HepG2 (cell line): ENCODE results near the gene ST6GALNAC4. TPM values are rescaled to one million over a fixed set of nuclear protein-coding genes. Genes with fewer than 3 reads are reported as not detected.

Source experiments
- ARID2 ChIP-seq: sonication (generic); formaldehyde crosslinking; IDR thresholded peaks from 2 replicates; pipeline ENCODE4 v1.8.1; 2022; ENCODE audit warnings: mild to moderate bottlenecking, missing genetic modification reagents, borderline replicate concordance
- ERF ChIP-seq: IDR thresholded peaks from 2 replicates; pipeline ENCODE4 v1.6.1; 2018; ENCODE audit warnings: missing biosample characterization, missing genetic modification reagents
- GLI4 ChIP-seq: sonication (generic); formaldehyde crosslinking; IDR thresholded peaks from 2 replicates; pipeline ENCODE4 v1.5.1; 2020; ENCODE audit warnings: missing genetic modification reagents, mild to moderate bottlenecking, moderate library complexity, borderline replicate concordance
- GTF2F1 ChIP-seq: fragments of 150-350 bp; IDR thresholded peaks from 2 replicates; pipeline ENCODE4 v1.6.1; 2014; ENCODE audit warnings: low read length
- KLF6 ChIP-seq: IDR thresholded peaks from 2 replicates; pipeline ENCODE4 v1.8.0; 2016; ENCODE audit warnings: missing biosample characterization, missing genetic modification reagents
- MTF1 ChIP-seq: sonication (generic); formaldehyde crosslinking; IDR thresholded peaks from 2 replicates; pipeline ENCODE4 v1.5.0; 2020; ENCODE audit warnings: missing genetic modification reagents
- NFE2L1 ChIP-seq: sonication (generic); formaldehyde crosslinking; IDR thresholded peaks from 2 replicates; pipeline ENCODE4 v1.4.0; 2020; ENCODE audit warnings: missing genetic modification reagents, mild to moderate bottlenecking, borderline replicate concordance
- NFIC ChIP-seq: IDR thresholded peaks from 2 replicates; pipeline ENCODE4 v1.6.1; 2012; ENCODE audit warnings: mild to moderate bottlenecking, low read length, inconsistent platforms
- PRMT3 ChIP-seq: sonication (generic); formaldehyde crosslinking; IDR thresholded peaks from 2 replicates; pipeline ENCODE4 v1.8.1; 2022; ENCODE audit warnings: low read depth, mild to moderate bottlenecking, moderate library complexity, missing genetic modification reagents, borderline replicate concordance
- SSRP1 ChIP-seq: IDR thresholded peaks from 2 replicates; pipeline ENCODE4 v1.6.1; 2016; ENCODE audit warnings: control low read depth
- THAP9 ChIP-seq: sonication (generic); formaldehyde crosslinking; IDR thresholded peaks from 2 replicates; pipeline ENCODE4; 2020; ENCODE audit warnings: missing genetic modification reagents, mild to moderate bottlenecking, borderline replicate concordance
- TMF1 ChIP-seq: sonication (generic); formaldehyde crosslinking; IDR thresholded peaks from 2 replicates; pipeline ENCODE4 v1.8.1; 2022; ENCODE audit warnings: low read depth, missing genetic modification reagents
- TP53 ChIP-seq: sonication (generic); formaldehyde crosslinking; conservative IDR thresholded peaks from 2 replicates; pipeline ENCODE4 v1.4.0; 2020; ENCODE audit warnings: missing genetic modification reagents
- ZNF550 ChIP-seq: sonication (generic); formaldehyde crosslinking; IDR thresholded peaks from 2 replicates; pipeline ENCODE4 v1.4.0; 2020; ENCODE audit warnings: mild to moderate bottlenecking, missing genetic modification reagents, borderline replicate concordance
- ZNF703 ChIP-seq: sonication (generic); formaldehyde crosslinking; IDR thresholded peaks from 2 replicates; pipeline ENCODE4 v1.5.1; 2020; ENCODE audit warnings: missing genetic modification reagents, mild to moderate bottlenecking, moderate library complexity, borderline replicate concordance
- polyA plus RNA-seq, 8 experiments: library from polyadenylated mRNA; depleted of rRNA in 3 of 8; stranded (reverse) in 7 of 8; unstranded in 1 of 8; fragments of >200 nt; fragmentation: Illumina TruSeq in 4 of 8; extraction: Trizol in 4 of 8; gene quantifications; 2 replicates each; pipeline versions ENCODE4 v1.2.1 to v1.2.3, GENCODE V29; 2011 to 2016; ENCODE audit warnings: low read depth in 4 of 8, missing spikeins in 1 of 8, mixed read lengths in 1 of 8; ENCODE audit not compliant: insufficient read depth in 1 of 8
- total RNA-seq, 5 experiments: library from RNA; depleted of rRNA; stranded (reverse); fragments of >200 nt; fragmentation: Illumina TruSeq; extraction: Trizol; gene quantifications; 2 replicates each; pipeline ENCODE4 v1.2.3, GENCODE V29; 2016; ENCODE audit warnings: low read depth in 1 of 5
- TF ChIP-seq, protein P1 (sequence below): IDR thresholded peaks from 2 replicates; pipeline ENCODE4 v1.6.1; 2016
- TF ChIP-seq, protein P2 (sequence below): IDR thresholded peaks from 2 replicates; pipeline ENCODE4 v1.6.1; 2012; ENCODE audit warnings: inconsistent platforms
- TF ChIP-seq, protein P3 (sequence below): sonication (generic); formaldehyde crosslinking; IDR thresholded peaks from 2 replicates; pipeline ENCODE4 v1.5.1; 2020; ENCODE audit warnings: mild to moderate bottlenecking, moderate library complexity, missing genetic modification reagents
- TF ChIP-seq, protein P4 (sequence below): sonication (generic); formaldehyde crosslinking; IDR thresholded peaks from 2 replicates; pipeline ENCODE4 v1.5.0; 2020; ENCODE audit warnings: missing genetic modification reagents, mild to moderate bottlenecking, borderline replicate concordance
- TF ChIP-seq, protein P5 (sequence below): sonication (generic); formaldehyde crosslinking; IDR thresholded peaks from 2 replicates; pipeline ENCODE4 v1.5.0; 2020; ENCODE audit warnings: missing genetic modification reagents
- TF ChIP-seq, protein P6 (sequence below): sonication (generic); formaldehyde crosslinking; IDR thresholded peaks from 2 replicates; pipeline ENCODE4 v1.4.0; 2020; ENCODE audit warnings: missing genetic modification reagents

Gene ST6GALNAC4
- total and polyA plus RNA-seq, 2 of the 13 experiments (the other 11 are each of a cell fraction or from before 2014, with no cell fraction given): 18.8 to 27.7 TPM

DNA sequence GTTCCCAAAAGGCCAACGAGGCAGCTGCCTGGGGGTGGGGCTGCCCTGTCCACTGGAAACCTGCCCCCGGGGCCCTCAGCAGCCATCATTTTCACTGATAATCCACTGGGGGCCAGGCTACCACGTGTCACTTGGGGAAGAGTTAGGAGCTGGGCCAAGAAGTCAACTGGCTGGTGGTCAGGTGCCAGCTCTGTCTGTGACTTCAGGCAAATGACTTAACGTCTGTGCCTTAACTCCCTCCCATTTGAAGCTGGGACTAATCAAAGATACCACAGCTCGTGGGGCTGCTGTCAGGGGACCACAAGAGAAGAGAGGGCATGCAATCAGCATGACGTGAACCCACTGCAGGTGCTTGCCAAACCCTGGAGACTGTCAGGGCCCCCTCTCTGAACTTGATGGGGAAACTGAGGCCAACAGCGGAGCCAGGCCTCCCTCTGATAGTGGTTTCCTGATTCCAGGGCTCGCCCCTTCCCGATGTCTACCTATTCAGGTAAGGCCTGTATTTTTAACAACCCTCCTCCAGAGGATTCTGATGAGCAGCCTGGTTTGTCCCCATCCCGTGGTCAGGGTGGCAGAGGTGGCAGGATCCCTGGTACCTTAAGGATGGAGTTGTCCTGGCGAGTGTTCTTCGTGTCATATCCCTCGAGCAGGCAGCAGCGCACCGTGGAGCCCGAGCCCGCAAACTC lies 33.1 kb upstream of the ST6GALNAC4 start (continued):
- TF ChIP-seq, protein P1, sequence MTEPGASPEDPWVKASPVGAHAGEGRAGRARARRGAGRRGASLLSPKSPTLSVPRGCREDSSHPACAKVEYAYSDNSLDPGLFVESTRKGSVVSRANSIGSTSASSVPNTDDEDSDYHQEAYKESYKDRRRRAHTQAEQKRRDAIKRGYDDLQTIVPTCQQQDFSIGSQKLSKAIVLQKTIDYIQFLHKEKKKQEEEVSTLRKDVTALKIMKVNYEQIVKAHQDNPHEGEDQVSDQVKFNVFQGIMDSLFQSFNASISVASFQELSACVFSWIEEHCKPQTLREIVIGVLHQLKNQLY: no peak
- TF ChIP-seq KLF6 (CRISPR knock-in tag): no peak
- TF ChIP-seq GTF2F1: no peak
- 0 out of 2 replicates have a peak, but pooled peaks have one; percentile 24 for TF ChIP-seq ZNF550
- TF ChIP-seq, protein P2, sequence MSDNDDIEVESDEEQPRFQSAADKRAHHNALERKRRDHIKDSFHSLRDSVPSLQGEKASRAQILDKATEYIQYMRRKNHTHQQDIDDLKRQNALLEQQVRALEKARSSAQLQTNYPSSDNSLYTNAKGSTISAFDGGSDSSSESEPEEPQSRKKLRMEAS: no peak
- TF ChIP-seq, protein P3, sequence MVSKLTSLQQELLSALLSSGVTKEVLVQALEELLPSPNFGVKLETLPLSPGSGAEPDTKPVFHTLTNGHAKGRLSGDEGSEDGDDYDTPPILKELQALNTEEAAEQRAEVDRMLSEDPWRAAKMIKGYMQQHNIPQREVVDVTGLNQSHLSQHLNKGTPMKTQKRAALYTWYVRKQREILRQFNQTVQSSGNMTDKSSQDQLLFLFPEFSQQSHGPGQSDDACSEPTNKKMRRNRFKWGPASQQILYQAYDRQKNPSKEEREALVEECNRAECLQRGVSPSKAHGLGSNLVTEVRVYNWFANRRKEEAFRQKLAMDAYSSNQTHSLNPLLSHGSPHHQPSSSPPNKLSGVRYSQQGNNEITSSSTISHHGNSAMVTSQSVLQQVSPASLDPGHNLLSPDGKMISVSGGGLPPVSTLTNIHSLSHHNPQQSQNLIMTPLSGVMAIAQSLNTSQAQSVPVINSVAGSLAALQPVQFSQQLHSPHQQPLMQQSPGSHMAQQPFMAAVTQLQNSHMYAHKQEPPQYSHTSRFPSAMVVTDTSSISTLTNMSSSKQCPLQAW (CRISPR knock-in tag): 0 out of 2 replicates have a peak, but pooled peaks have one; percentile 35
- no peak; the same call in 1 of the 2 replicates for TF ChIP-seq THAP9 (CRISPR knock-in tag)
- TF ChIP-seq PRMT3: no peak
- 0 out of 2 replicates have a peak, but pooled peaks have one; percentile 48 for TF ChIP-seq NFE2L1 (CRISPR knock-in tag)
- TF ChIP-seq NFIC: no peak
- TF ChIP-seq MTF1 (CRISPR knock-in tag): no peak
- TF ChIP-seq TMF1 (CRISPR knock-in tag): 0 out of 2 replicates have a peak, but pooled peaks have one; percentile 34
- TF ChIP-seq SSRP1 (CRISPR knock-in tag): 0 out of 2 replicates have a peak, but pooled peaks have one; percentile 83
- TF ChIP-seq, protein P4, sequence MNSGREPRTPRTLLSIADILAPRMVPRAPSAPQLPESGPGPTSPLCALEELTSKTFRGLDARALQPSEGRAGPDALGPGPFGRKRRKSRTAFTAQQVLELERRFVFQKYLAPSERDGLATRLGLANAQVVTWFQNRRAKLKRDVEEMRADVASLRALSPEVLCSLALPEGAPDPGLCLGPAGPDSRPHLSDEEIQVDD: no peak
- TF ChIP-seq ARID2 (CRISPR knock-in tag): peak; percentile 87
- no peak for TF ChIP-seq ERF (CRISPR knock-in tag)
- TF ChIP-seq, protein P5, sequence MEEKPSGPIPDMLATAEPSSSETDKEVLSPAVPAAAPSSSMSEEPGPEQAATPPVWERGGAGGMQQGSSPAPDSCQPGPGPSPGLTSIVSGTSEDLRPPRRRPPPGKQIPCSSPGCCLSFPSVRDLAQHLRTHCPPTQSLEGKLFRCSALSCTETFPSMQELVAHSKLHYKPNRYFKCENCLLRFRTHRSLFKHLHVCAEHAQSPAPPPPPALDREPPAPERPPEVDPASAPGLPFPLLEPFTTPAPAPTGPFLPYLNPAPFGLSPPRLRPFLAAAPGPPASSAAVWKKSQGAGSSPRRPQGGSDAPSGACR (CRISPR knock-in tag): no peak
- TF ChIP-seq, protein P6, sequence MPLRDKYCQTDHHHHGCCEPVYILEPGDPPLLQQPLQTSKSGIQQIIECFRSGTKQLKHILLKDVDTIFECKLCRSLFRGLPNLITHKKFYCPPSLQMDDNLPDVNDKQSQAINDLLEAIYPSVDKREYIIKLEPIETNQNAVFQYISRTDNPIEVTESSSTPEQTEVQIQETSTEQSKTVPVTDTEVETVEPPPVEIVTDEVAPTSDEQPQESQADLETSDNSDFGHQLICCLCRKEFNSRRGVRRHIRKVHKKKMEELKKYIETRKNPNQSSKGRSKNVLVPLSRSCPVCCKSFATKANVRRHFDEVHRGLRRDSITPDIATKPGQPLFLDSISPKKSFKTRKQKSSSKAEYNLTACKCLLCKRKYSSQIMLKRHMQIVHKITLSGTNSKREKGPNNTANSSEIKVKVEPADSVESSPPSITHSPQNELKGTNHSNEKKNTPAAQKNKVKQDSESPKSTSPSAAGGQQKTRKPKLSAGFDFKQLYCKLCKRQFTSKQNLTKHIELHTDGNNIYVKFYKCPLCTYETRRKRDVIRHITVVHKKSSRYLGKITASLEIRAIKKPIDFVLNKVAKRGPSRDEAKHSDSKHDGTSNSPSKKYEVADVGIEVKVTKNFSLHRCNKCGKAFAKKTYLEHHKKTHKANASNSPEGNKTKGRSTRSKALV (CRISPR knock-in tag): no peak
- no peak for TF ChIP-seq TP53 (CRISPR knock-in tag)
- TF ChIP-seq GLI4 (CRISPR knock-in tag): no peak
- TF ChIP-seq ZNF703 (CRISPR knock-in tag): no peak; the same call in 1 of the 2 replicates
